ENCODE results near the gene MICAL2.

MICAL2 gene

DNA sequence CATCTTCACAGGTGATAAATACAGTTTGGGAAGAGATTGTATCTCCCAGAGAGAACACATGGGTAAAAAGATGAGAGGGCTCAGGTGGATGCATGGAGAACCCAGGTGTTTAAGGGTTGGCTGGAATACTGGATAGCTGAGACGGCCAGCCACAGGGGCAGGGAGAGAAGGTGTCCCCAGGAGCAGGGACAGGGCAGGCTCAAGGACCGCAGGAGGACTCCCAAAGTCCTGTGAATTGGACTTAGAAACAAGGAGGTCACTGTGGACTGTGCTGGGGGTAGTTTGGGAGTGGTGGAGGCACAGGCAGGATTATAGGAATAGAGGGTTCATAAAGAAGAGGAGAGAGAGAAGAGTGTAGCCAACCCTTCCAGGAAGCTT, 163.2 kb downstream of the MICAL2 start:
- TF ChIP-seq, protein P1, sequence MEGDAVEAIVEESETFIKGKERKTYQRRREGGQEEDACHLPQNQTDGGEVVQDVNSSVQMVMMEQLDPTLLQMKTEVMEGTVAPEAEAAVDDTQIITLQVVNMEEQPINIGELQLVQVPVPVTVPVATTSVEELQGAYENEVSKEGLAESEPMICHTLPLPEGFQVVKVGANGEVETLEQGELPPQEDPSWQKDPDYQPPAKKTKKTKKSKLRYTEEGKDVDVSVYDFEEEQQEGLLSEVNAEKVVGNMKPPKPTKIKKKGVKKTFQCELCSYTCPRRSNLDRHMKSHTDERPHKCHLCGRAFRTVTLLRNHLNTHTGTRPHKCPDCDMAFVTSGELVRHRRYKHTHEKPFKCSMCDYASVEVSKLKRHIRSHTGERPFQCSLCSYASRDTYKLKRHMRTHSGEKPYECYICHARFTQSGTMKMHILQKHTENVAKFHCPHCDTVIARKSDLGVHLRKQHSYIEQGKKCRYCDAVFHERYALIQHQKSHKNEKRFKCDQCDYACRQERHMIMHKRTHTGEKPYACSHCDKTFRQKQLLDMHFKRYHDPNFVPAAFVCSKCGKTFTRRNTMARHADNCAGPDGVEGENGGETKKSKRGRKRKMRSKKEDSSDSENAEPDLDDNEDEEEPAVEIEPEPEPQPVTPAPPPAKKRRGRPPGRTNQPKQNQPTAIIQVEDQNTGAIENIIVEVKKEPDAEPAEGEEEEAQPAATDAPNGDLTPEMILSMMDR (IDR thresholded peaks at IDR 0.05; ENCODE audit: borderline replicate concordance, insufficient read depth, low read depth, low read length): no peak
- no peak overlapping the region for H3K4me3 ChIP-seq (ENCODE audit: low read depth, low read length)

GRCh38 chr11:12274056-12274455, 163.7 kb downstream of the MICAL2 start:
- H3K4me3 ChIP-seq (ENCODE audit: low read depth, low read length): no peak overlapping the region
- TF ChIP-seq, protein P1 (IDR thresholded peaks at IDR 0.05; ENCODE audit: borderline replicate concordance, insufficient read depth, low read depth, low read length): no peak

DNA sequence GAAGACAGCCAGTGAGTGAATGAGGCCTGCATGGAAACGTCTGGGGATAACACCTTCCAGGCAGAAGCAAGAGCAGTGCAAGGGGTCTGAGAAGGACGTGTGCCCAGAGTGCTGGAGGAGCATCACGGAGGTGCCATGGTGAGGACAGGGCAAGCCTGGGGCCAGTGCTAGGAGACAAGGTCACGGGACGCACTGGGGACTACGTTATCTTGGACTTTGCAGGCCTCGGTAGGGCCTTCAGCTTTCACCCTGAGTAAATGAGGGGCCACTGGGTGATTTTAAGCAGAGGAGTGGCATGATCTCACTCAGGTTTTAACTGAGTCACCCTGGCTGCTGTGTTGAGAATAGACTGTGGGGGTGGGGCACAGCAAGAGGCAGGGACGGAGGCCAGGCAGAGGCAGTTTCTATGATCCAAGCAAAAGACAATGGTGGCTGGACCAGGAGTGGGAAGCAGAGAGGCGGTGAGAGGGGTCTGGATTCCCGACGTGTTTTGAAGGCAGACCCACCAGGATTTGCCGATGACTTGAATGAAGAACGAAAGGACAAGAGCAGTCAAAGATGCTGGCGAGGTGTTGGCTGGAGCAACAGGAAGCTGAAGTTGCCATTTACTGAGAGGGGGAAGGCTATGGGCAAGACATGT, 164.3 kb downstream of the MICAL2 start:
- TF ChIP-seq, protein P1 (IDR thresholded peaks at IDR 0.05; ENCODE audit: borderline replicate concordance, insufficient read depth, low read depth, low read length): no peak
- H3K4me3 ChIP-seq (ENCODE audit: low read depth, low read length): no peak overlapping the region

DNA sequence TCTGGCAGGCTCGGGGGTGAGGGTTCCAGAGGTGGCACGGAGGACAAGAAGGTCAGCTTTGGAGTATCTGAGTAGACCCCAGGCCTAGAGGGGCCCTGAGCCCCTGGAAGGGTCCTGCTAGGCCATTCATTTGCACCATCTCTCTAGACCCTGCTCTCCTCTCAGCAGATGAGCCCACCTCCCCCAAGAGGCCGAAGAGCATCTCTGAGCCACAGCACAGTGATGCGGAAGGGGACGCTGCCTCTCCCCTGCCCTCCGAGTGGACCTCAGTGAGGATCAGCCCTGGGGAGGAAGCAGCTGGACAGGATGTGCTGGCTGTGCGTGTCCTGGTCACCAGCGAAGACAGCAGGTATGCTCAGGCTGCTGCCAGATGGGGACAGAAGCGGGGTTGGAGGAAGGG, 165.4 kb downstream of the MICAL2 start:
- TF ChIP-seq, protein P1 (IDR thresholded peaks at IDR 0.05; ENCODE audit: borderline replicate concordance, insufficient read depth, low read depth, low read length): no peak
- H3K4me3 ChIP-seq (ENCODE audit: low read depth, low read length): no peak overlapping the region

- TF ChIP-seq, protein P1 (IDR thresholded peaks at IDR 0.05; ENCODE audit: borderline replicate concordance, insufficient read depth, low read depth, low read length): no peak
- no peak overlapping the region for H3K4me3 ChIP-seq (ENCODE audit: low read depth, low read length)
These were observed 166.0 kb downstream of the MICAL2 start for GRCh38 chr11:12276356-12276755.

GRCh38 chr11:12276831-12277475, 166.6 kb downstream of the MICAL2 start:
- H3K4me3 ChIP-seq (ENCODE audit: low read depth, low read length): no peak overlapping the region
- TF ChIP-seq, protein P1 (IDR thresholded peaks at IDR 0.05; ENCODE audit: borderline replicate concordance, insufficient read depth, low read depth, low read length): no peak

Data from GM12875 (cell line).